ENCODE measurements around the gene WFIKKN1. TPM values are rescaled to one million over a fixed set of nuclear protein-coding genes. Genes with fewer than 3 reads are reported as not detected.

The WFIKKN1 gene
- total and polyA plus RNA-seq, 2 donors (not counting 1 experiment from before 2014, with no cell fraction given), result 0.64 to 0.84 TPM

- DNase-seq (no peak), ATAC-seq (ENCODE audit: low read depth) (no peak)
- TF ChIP-seq CTCF (IDR thresholded peaks at IDR 0.05) (no peak), EZH2 (IDR thresholded peaks at IDR 0.05; ENCODE audit: borderline replicate concordance, insufficient read depth, low read depth, low read length, poor library complexity, severe bottlenecking) (no peak)
- Histone ChIP-seq H3K4me3 (ENCODE audit: control extremely low read depth in 1 of 5, extremely low read depth in 1 of 5, insufficient read depth in 1 of 5, low read depth in 2 of 5, low read length in 4 of 5) (peak overlapping the region; percentile 22 to 84 (median 65)), H2AFZ (ENCODE audit: insufficient read depth, low read depth, low read length, poor library complexity, severe bottlenecking) (peak overlapping the region; percentile 85), H3K9me3 (ENCODE audit: control extremely low read depth in 1 of 3, control insufficient read depth in 2 of 3, insufficient read depth in 1 of 3, low read length in 2 of 3) (peaks cover 0 to 7% (median 0%) of the 10 kb centered on the region in 3 donors), H3K36me3 (replicated peaks in 1 of 2; ENCODE audit: control extremely low read depth in 1 of 2, control insufficient read depth in 1 of 2, extremely low read depth in 1 of 2, insufficient read depth in 2 of 2, low read length in 1 of 2) (peaks cover 0 to 17% of the 10 kb centered on the region in 2 experiments), H3K79me2 (ENCODE audit: control insufficient read depth, insufficient read depth, low read length) (peaks cover 32% of the 10 kb centered on the region), H4K20me1 (ENCODE audit: control insufficient read depth, insufficient read depth, low read length, poor library complexity, severe bottlenecking) (peaks cover 31% of the 10 kb centered on the region), H3K9ac (ENCODE audit: low read length) (peak overlapping the region; percentile 67), H3K27me3 (replicated peaks in 1 of 4; ENCODE audit: control extremely low read depth in 1 of 4, control insufficient read depth in 3 of 4, insufficient read depth in 4 of 4, low read length in 3 of 4) (peaks cover 0 to 15% (median 6%) of the 10 kb centered on the region in 4 experiments), H3K4me1 (ENCODE audit: control insufficient read depth in 2 of 2, insufficient read depth in 2 of 2, low read length in 2 of 2) (peaks cover 28 to 65% of the 10 kb centered on the region in 2 donors), H3K27ac (ENCODE audit: low read length in 2 of 2) (peak overlapping the region in 1 of 2 donors; percentile 81), H3K4me2 (replicated peaks; ENCODE audit: low read depth, low read length, poor library complexity, severe bottlenecking) (peak overlapping the region; percentile 99)
- Mint-ChIP-seq H3K4me3 (peak overlapping the region; percentile 89), H3K27me3 (no peaks in the 10 kb centered on the region), H3K9me3 (ENCODE audit: insufficient read depth) (no peaks in the 10 kb centered on the region), H3K4me1 (peaks cover 38% of the 10 kb centered on the region), H3K27ac (peak overlapping the region; percentile 65)
- ChIA-PET CTCF (interaction anchor here (0.8 to 1.4 kb wide), 2 partner anchors 10 to 13 kb away, joined by 3 to 7 read pairs; partner anchors contain the start of genes RHOT2 and WDR24), POLR2A (interaction anchor here (0.8 to 1.1 kb wide), 2 partner anchors 10 to 154 kb away, joined by 3 to 6 read pairs; partner anchors contain the start of gene WDR24)
- intact Hi-C loops (cut with micrococcal nuclease), result loop anchor here (5.0 kb wide), 1 partner anchor 42 kb away; the partner anchor contains the start of gene ANTKMT
- under 1% methylated on average over 38 of the region's 38 CpGs for WGBS (ENCODE audit: insufficient coverage)
Observed at GRCh38 chr16:680625-680945, 49.8 kb downstream of the WFIKKN1 start.

Data from B cell (primary cell).